Type B pancreatic cell (in vitro differentiated cells): ENCODE measurements around the gene NAV2. TPM values are rescaled to one million over a fixed set of nuclear protein-coding genes. Genes with fewer than 3 reads are reported as not detected.

Source experiments
- DNase-seq: peaks from one replicate; pipeline ENCODE4 v3.0.0; 2021; ENCODE audit warnings: mixed read lengths; ENCODE audit not compliant: unreplicated experiment; ENCODE audit errors: extremely low spot score
- H3K27ac Mint-ChIP-seq: 2 replicates; pipeline ENCODE4 v1.8.0; 2021; ENCODE audit warnings: mild to moderate bottlenecking, mixed read lengths
- H3K27me3 Mint-ChIP-seq: 2 replicates; pipeline ENCODE4 v1.8.0; 2021; ENCODE audit warnings: mixed read lengths
- H3K36me3 Mint-ChIP-seq: 2 replicates; pipeline ENCODE4 v1.8.0; 2021; ENCODE audit warnings: mixed read lengths
- H3K4me1 Mint-ChIP-seq: one replicate; pipeline ENCODE4 v1.8.0; 2021; ENCODE audit warnings: mixed read lengths; ENCODE audit not compliant: unreplicated experiment
- H3K4me3 Mint-ChIP-seq: 2 replicates; pipeline ENCODE4 v1.8.0; 2021; ENCODE audit warnings: mild to moderate bottlenecking, mixed read lengths
- H3K9me3 Mint-ChIP-seq: 2 replicates; pipeline ENCODE4 v1.8.0; 2021; ENCODE audit warnings: mixed read lengths
- CTCF ChIP-seq: fragments of 200-600 bp; sonication (generic); conservative IDR thresholded peaks from 2 replicates; pipeline ENCODE4 v1.5.0; 2021; ENCODE audit warnings: antibody characterized with exemption, mild to moderate bottlenecking
- total RNA-seq: library from RNA; stranded (reverse); gene quantifications from 2 replicates; pipeline ENCODE4 v1.2.1, GENCODE V29; 2021; ENCODE audit warnings: low replicate concordance

NAV2 gene
- total RNA-seq, 1 donor from 2014 or later: 54.2 TPM

- Mint-ChIP-seq H3K27ac (no peak overlapping the region), H3K27me3 (peaks cover 23% of the 10 kb centered on the region), H3K36me3 (no peaks in the 10 kb centered on the region), H3K9me3 (no peaks in the 10 kb centered on the region), H3K4me1 (peaks cover 45% of the 10 kb centered on the region), H3K4me3 (no peak overlapping the region)
- no peak for TF ChIP-seq CTCF
- no peak for DNase-seq
These were observed 7.3 kb downstream of the NAV2 start for GRCh38 chr11:19719960-19720359.

DNA sequence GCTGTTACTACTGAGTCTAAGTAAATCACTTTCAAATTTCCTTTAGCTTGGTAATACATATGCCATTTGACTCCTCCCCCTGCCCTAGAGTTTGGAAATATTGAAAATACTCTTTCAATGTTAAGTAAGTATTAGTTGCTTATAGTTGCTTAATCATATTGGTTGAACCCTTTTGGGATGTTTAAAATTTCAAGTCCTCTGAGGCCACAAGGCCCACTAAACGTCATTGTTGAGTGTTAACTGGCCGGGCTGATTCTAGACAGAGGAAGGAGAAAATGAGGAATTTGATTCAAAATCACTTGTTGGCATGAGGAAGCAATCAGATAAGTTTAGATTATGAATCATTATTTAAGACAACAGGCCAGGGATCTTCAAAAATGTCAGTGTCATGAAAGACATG is 8.5 kb downstream of the NAV2 start:
- Mint-ChIP-seq H3K4me3 (no peak overlapping the region), H3K9me3 (no peaks in the 10 kb centered on the region), H3K27me3 (peaks cover 11% of the 10 kb centered on the region), H3K27ac (no peak overlapping the region), H3K36me3 (no peaks in the 10 kb centered on the region), H3K4me1 (peaks cover 38% of the 10 kb centered on the region)
- TF ChIP-seq CTCF: no peak
- no peak for DNase-seq

GRCh38 chr11:19722702-19723101 is 10.1 kb downstream of the NAV2 start:
- H3K27ac Mint-ChIP-seq: no peak overlapping the region
- no peak for TF ChIP-seq CTCF

GRCh38 chr11:19723572-19724342 is 11.1 kb downstream of the NAV2 start:
- H3K27ac Mint-ChIP-seq: peak overlapping the region; percentile 47
- DNase-seq: no peak
- peaks cover 26% of the 10 kb centered on the region for H3K4me1 Mint-ChIP-seq
- no peaks in the 10 kb centered on the region for H3K27me3 Mint-ChIP-seq
- H3K4me3 Mint-ChIP-seq: no peak overlapping the region
- H3K9me3 Mint-ChIP-seq: no peaks in the 10 kb centered on the region
- H3K36me3 Mint-ChIP-seq: no peaks in the 10 kb centered on the region
- no peak for TF ChIP-seq CTCF

More at GRCh38 chr11:19722702-19723101, 10.1 kb downstream of the NAV2 start:
- Mint-ChIP-seq H3K27me3 (peaks cover 4% of the 10 kb centered on the region), H3K4me3 (no peak overlapping the region), H3K9me3 (no peaks in the 10 kb centered on the region), H3K4me1 (peaks cover 35% of the 10 kb centered on the region), H3K36me3 (no peaks in the 10 kb centered on the region)
- DNase-seq: no peak

GRCh38 chr11:19724765-19725164 is 12.1 kb downstream of the NAV2 start:
- peaks cover 3% of the 10 kb centered on the region for H3K27me3 Mint-ChIP-seq
- H3K36me3 Mint-ChIP-seq: no peaks in the 10 kb centered on the region
- no peak for DNase-seq
- no peak for TF ChIP-seq CTCF
- H3K9me3 Mint-ChIP-seq: no peaks in the 10 kb centered on the region
- peaks cover 26% of the 10 kb centered on the region for H3K4me1 Mint-ChIP-seq
- H3K27ac Mint-ChIP-seq: no peak overlapping the region
- no peak overlapping the region for H3K4me3 Mint-ChIP-seq
